NB4 (cell line): Measurements from ENCODE around the gene SPAG9.

Experiments
- MYC ChIP-seq: IDR thresholded peaks from 2 replicates; pipeline ENCODE4 v1.6.1; 2011; ENCODE audit warnings: low read depth, low read length
- POLR2A ChIP-seq: IDR thresholded peaks from 2 replicates; pipeline ENCODE4 v1.6.1; 2011; ENCODE audit warnings: mild to moderate bottlenecking; ENCODE audit not compliant: insufficient read length; ENCODE audit errors: extremely low read depth
- TF ChIP-seq, protein P1 (sequence below): IDR thresholded peaks from one replicate; pipeline ENCODE4 v1.5.1; 2012; ENCODE audit warnings: low read depth, low read length

DNA sequence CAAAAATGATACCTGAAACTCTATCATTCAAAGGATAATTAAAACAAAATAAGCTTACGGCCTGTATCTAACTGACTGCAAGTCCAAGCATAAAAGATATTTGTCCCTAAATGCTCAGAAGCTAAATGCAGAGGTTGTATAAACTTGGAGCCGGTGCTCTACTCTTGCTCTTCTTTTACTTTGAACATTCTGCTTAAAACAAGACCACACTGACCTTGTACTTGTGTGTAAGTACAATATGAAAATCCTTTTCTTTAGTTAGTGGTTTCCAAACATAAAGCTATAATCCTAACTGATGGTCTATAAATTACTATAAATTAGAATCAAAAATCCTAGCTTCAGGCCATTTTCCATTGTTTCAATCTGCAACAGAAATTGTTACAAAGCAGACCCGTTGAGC lies 74.6 kb downstream of the SPAG9 start:
- TF ChIP-seq POLR2A: no peak
- TF ChIP-seq, protein P1, sequence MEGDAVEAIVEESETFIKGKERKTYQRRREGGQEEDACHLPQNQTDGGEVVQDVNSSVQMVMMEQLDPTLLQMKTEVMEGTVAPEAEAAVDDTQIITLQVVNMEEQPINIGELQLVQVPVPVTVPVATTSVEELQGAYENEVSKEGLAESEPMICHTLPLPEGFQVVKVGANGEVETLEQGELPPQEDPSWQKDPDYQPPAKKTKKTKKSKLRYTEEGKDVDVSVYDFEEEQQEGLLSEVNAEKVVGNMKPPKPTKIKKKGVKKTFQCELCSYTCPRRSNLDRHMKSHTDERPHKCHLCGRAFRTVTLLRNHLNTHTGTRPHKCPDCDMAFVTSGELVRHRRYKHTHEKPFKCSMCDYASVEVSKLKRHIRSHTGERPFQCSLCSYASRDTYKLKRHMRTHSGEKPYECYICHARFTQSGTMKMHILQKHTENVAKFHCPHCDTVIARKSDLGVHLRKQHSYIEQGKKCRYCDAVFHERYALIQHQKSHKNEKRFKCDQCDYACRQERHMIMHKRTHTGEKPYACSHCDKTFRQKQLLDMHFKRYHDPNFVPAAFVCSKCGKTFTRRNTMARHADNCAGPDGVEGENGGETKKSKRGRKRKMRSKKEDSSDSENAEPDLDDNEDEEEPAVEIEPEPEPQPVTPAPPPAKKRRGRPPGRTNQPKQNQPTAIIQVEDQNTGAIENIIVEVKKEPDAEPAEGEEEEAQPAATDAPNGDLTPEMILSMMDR: no peak
- TF ChIP-seq MYC: no peak
